Stimulated activated naive CD8-positive, alpha-beta T cell treated with anti-CD3 and anti-CD28 coated beads, Interleukin-15, amount 100 ng/mL, for 72 hours (primary cell): Measurements from ENCODE around the gene FAM227B.

Source experiments
- ATAC-seq: fragments of 150-1000 bp; cut with Tn5 transposase; 2 replicates; pipeline ENCODE4 v1.10.0; 2021; ENCODE audit warnings: mild to moderate bottlenecking, moderate library complexity
- DNase-seq, 2 donors: peaks; one replicate each; pipeline ENCODE4 v3.0.0; 2021 to 2022
- H3K27ac Mint-ChIP-seq, 2 donors: one replicate each; pipeline ENCODE4 v1.8.0; 2022; ENCODE audit warnings: mild to moderate bottlenecking in 2 of 2, mixed read lengths in 2 of 2, moderate library complexity in 2 of 2
- H3K27me3 Mint-ChIP-seq: one replicate; pipeline ENCODE4 v1.8.0; 2022; ENCODE audit warnings: mixed read lengths
- H3K4me1 Mint-ChIP-seq: one replicate; pipeline ENCODE4 v1.8.0; 2022; ENCODE audit warnings: mild to moderate bottlenecking, mixed read lengths
- H3K4me3 Mint-ChIP-seq, 2 donors: one replicate each; pipeline ENCODE4 v1.8.0; 2022; ENCODE audit warnings: mild to moderate bottlenecking in 2 of 2, mixed read lengths in 2 of 2, moderate library complexity in 1 of 2
- H3K9me3 Mint-ChIP-seq, 2 donors: one replicate each; pipeline ENCODE4 v1.8.0; 2022; ENCODE audit warnings: mixed read lengths in 2 of 2

The FAM227B gene

GRCh38 chr15:49300856-49301255 is 319.8 kb downstream of the FAM227B start:
- DNase-seq, result no peak
- no peak overlapping the region for H3K27ac Mint-ChIP-seq
- no peak overlapping the region for H3K4me3 Mint-ChIP-seq
- H3K27me3 Mint-ChIP-seq, result no peaks in the 10 kb centered on the region
- ATAC-seq, result no peak
- H3K9me3 Mint-ChIP-seq, result peaks cover 8 to 12% of the 10 kb centered on the region in 2 donors
- H3K4me1 Mint-ChIP-seq, result peaks cover 14% of the 10 kb centered on the region

GRCh38 chr15:49297584-49297983 is 323.0 kb downstream of the FAM227B start:
- H3K27ac Mint-ChIP-seq, result no peak overlapping the region
- no peak for DNase-seq
- H3K4me3 Mint-ChIP-seq, result no peak overlapping the region
- no peak for ATAC-seq
- H3K9me3 Mint-ChIP-seq, result peaks cover 8 to 12% of the 10 kb centered on the region in 2 donors
- no peaks in the 10 kb centered on the region for H3K27me3 Mint-ChIP-seq
- peaks cover 7% of the 10 kb centered on the region for H3K4me1 Mint-ChIP-seq

GRCh38 chr15:49296258-49296657 is 324.4 kb downstream of the FAM227B start:
- Mint-ChIP-seq H3K9me3 (peaks cover 8 to 12% of the 10 kb centered on the region in 2 donors), H3K4me3 (no peak overlapping the region), H3K27me3 (no peaks in the 10 kb centered on the region), H3K4me1 (peaks cover 13% of the 10 kb centered on the region), H3K27ac (no peak overlapping the region)
- ATAC-seq, result no peak
- no peak for DNase-seq

GRCh38 chr15:49293941-49294340 is 326.7 kb downstream of the FAM227B start:
- Mint-ChIP-seq H3K27me3 (no peaks in the 10 kb centered on the region), H3K4me3 (no peak overlapping the region), H3K4me1 (peaks cover 15% of the 10 kb centered on the region), H3K9me3 (no peaks in the 10 kb centered on the region), H3K27ac (no peak overlapping the region)
- no peak for DNase-seq
- no peak for ATAC-seq

- peaks cover 0 to 5% of the 10 kb centered on the region in 2 donors for H3K9me3 Mint-ChIP-seq
- no peak overlapping the region for H3K4me3 Mint-ChIP-seq
- ATAC-seq (no peak), DNase-seq (no peak)
- H3K4me1 Mint-ChIP-seq, result peaks cover 52% of the 10 kb centered on the region
- H3K27me3 Mint-ChIP-seq, result no peaks in the 10 kb centered on the region
- no peak overlapping the region for H3K27ac Mint-ChIP-seq
These were observed 330.4 kb downstream of the FAM227B start for GRCh38 chr15:49290191-49290590.

- Mint-ChIP-seq H3K27me3 (no peaks in the 10 kb centered on the region), H3K9me3 (peaks cover 0 to 6% of the 10 kb centered on the region in 2 donors), H3K4me3 (no peak overlapping the region), H3K27ac (peak overlapping the region; percentile 69 to 86), H3K4me1 (peaks cover 54% of the 10 kb centered on the region)
- DNase-seq (no peak), ATAC-seq (no peak)
These were observed 332.2 kb downstream of the FAM227B start for GRCh38 chr15:49288391-49288790.

GRCh38 chr15:49287481-49287880 is 333.1 kb downstream of the FAM227B start:
- DNase-seq (no peak), ATAC-seq (no peak)
- H3K9me3 Mint-ChIP-seq, result peaks cover 0 to 6% of the 10 kb centered on the region in 2 donors

GRCh38 chr15:49286649-49287404 is 333.8 kb downstream of the FAM227B start:
- H3K27me3 Mint-ChIP-seq, result no peaks in the 10 kb centered on the region
- ATAC-seq (peak; percentile 89), DNase-seq (no peak)
- H3K9me3 Mint-ChIP-seq, result peaks cover 0 to 6% of the 10 kb centered on the region in 2 donors
- H3K4me1 Mint-ChIP-seq, result peaks cover 53% of the 10 kb centered on the region
- H3K27ac Mint-ChIP-seq, result peak overlapping the region in 1 of 2 donors; percentile 81
- peak overlapping the region; percentile 21 to 24 for H3K4me3 Mint-ChIP-seq

More at GRCh38 chr15:49287481-49287880, 333.1 kb downstream of the FAM227B start:
- H3K27me3 Mint-ChIP-seq, result no peaks in the 10 kb centered on the region
- H3K4me3 Mint-ChIP-seq, result no peak overlapping the region
- peak overlapping the region; percentile 54 to 81 for H3K27ac Mint-ChIP-seq
- H3K4me1 Mint-ChIP-seq, result peaks cover 54% of the 10 kb centered on the region

GRCh38 chr15:49282366-49282765 is 338.3 kb downstream of the FAM227B start:
- H3K4me1 Mint-ChIP-seq, result peaks cover 23% of the 10 kb centered on the region
- H3K27me3 Mint-ChIP-seq, result no peaks in the 10 kb centered on the region
- H3K9me3 Mint-ChIP-seq, result peaks cover 0 to 6% of the 10 kb centered on the region in 2 donors
- ATAC-seq, result no peak
- no peak for DNase-seq
- no peak overlapping the region for H3K27ac Mint-ChIP-seq
- H3K4me3 Mint-ChIP-seq, result no peak overlapping the region

GRCh38 chr15:49279521-49280456 is 340.8 kb downstream of the FAM227B start:
- peak; percentile 64 for ATAC-seq
- Mint-ChIP-seq H3K4me3 (no peak overlapping the region), H3K27ac (no peak overlapping the region), H3K27me3 (no peaks in the 10 kb centered on the region), H3K4me1 (no peaks in the 10 kb centered on the region), H3K9me3 (no peaks in the 10 kb centered on the region)
- DNase-seq, result no peak

- no peak overlapping the region for H3K27ac Mint-ChIP-seq
- H3K27me3 Mint-ChIP-seq, result no peaks in the 10 kb centered on the region
These were observed 341.9 kb downstream of the FAM227B start for GRCh38 chr15:49278751-49279150.

More at GRCh38 chr15:49278751-49279150, 341.9 kb downstream of the FAM227B start:
- DNase-seq, result no peak
- H3K4me3 Mint-ChIP-seq, result no peak overlapping the region
- H3K4me1 Mint-ChIP-seq, result no peaks in the 10 kb centered on the region
- ATAC-seq, result no peak
- H3K9me3 Mint-ChIP-seq, result no peaks in the 10 kb centered on the region
